Sigmoid colon (tissue), 7 donors: ENCODE measurements around the gene CDCP1. TPM values are rescaled to one million over a fixed set of nuclear protein-coding genes. Genes with fewer than 3 reads are reported as not detected.
A peak's percentile ranks its signal among the peaks of the same experiment; 100 is the strongest.

Experiments
- DNase-seq: peaks from one replicate; pipeline ENCODE4 v3.0.0-alpha.2; 2019
- H3K27ac ChIP-seq, 4 donors: fragments of 200-600 bp; sonication (generic); one replicate each; pipeline ENCODE4 v1.5.1; 2016 to 2019; ENCODE audit warnings: mild to moderate bottlenecking in 1 of 4
- H3K27me3 ChIP-seq, 3 donors: fragments of 200-600 bp; sonication (generic); one replicate each; pipeline ENCODE4 v1.5.1; 2019; ENCODE audit warnings: mild to moderate bottlenecking in 1 of 3
- H3K36me3 ChIP-seq, 4 donors: fragments of 200-600 bp; sonication (generic); one replicate each; pipeline ENCODE4 v1.5.1; 2016 to 2019
- H3K4me1 ChIP-seq, 4 donors: fragments of 200-600 bp; sonication (generic); one replicate each; pipeline ENCODE4 v1.5.1; 2017 to 2019
- H3K4me3 ChIP-seq, 4 donors: fragments of 200-600 bp; sonication (generic); one replicate each; pipeline ENCODE4 v1.5.1; 2017 to 2019; ENCODE audit warnings: mild to moderate bottlenecking in 2 of 4, moderate library complexity in 1 of 4
- H3K9me3 ChIP-seq, 4 donors: fragments of 200-600 bp in 3 of 4; sonication (generic) in 3 of 4; one replicate each; pipeline versions ENCODE4 v1.5.1 to v1.6.1; 2013 to 2019
- EP300 ChIP-seq, 4 donors: sonication (generic); formaldehyde crosslinking; IDR thresholded peaks; one replicate each; pipeline ENCODE4 v1.6.1; 2017; ENCODE audit warnings: antibody characterized with exemption in 4 of 4
- POLR2A ChIP-seq, 2 donors: fragments of 450-650 bp; IDR thresholded peaks; one replicate each; pipeline ENCODE4 v1.6.1; 2016; ENCODE audit warnings: antibody characterized with exemption in 2 of 2, mild to moderate bottlenecking in 2 of 2, moderate library complexity in 2 of 2
- POLR2AphosphoS5 ChIP-seq, 4 donors: sonication (generic); formaldehyde crosslinking; IDR thresholded peaks; one replicate each; pipeline ENCODE4 v1.6.1; 2017; ENCODE audit warnings: antibody characterized with exemption in 4 of 4
- WGBS, 2 donors: extraction: QIAGEN DNeasy Blood & Tissue Kit; methylation state at CpG; one replicate each; pipeline ENCODE4 v1.1.7; 2013; 5-methylcytosine and 5-hydroxymethylcytosine counted together
- intact Hi-C: fragments of 100-400 bp; cut with DNase I; formaldehyde crosslinking; loops from one replicate; pipeline ENCODE4 v1.15.1; 2023
- polyA plus RNA-seq, 3 donors: library from polyadenylated mRNA; stranded (reverse); fragments of 200-250 nt; gene quantifications; one replicate each; pipeline ENCODE4 v1.2.3, GENCODE V29; 2013
- total RNA-seq, 4 donors: library from RNA; depleted of rRNA; stranded (reverse); fragments of >200 nt; gene quantifications; one replicate each; pipeline ENCODE4 v1.1.0, GENCODE V29; 2016
- TF ChIP-seq, protein P1 (sequence below), 4 experiments: fragments of 450-650 bp in 3 of 4; fragments of 200-600 bp in 1 of 4; IDR thresholded peaks; one replicate each; pipeline ENCODE4 v1.5.1; 2016 to 2019; ENCODE audit warnings: antibody characterized with exemption in 4 of 4, mild to moderate bottlenecking in 3 of 4, moderate library complexity in 2 of 4
- donor health status: healthy with polysubstance abuse.
- donor health status: Bipolar disorder and iron deficiency.
- donor health status: healthy.

Gene CDCP1
- total and polyA plus RNA-seq, 7 donors = 0.71 to 35.2 (median 1.2) TPM

DNA sequence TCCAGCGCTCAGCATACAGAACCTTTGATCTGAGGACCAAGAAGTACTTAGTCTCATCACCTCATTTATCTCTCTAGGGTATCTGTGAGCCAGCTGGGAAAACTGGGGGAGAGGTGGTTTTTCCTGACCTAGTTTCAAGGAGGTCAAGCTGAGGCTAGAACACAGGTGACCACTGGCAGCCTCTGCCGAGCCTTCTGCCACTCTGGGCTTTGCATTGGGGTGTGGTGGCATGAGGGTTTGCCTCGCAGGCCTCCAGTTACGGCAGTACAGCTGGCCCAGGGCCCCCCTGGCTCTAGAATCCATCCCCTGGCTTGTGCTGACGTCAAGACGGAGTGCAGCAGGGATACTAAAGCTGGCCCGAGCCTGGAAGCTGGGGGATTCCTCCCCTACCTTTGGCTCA is 34.7 kb upstream of the CDCP1 start:
- Histone ChIP-seq H3K36me3 (no peaks in the 10 kb centered on the region), H3K9me3 (no peaks in the 10 kb centered on the region), H3K27ac (peak overlapping the region in 3 of 4 donors; percentile 32 to 74 (median 52)), H3K4me1 (peaks cover 0 to 55% (median 46%) of the 10 kb centered on the region in 4 donors), H3K4me3 (no peak overlapping the region), H3K27me3 (no peaks in the 10 kb centered on the region)
- TF ChIP-seq POLR2AphosphoS5 (IDR thresholded peaks at IDR 0.05) = no peak
- TF ChIP-seq, protein P1, sequence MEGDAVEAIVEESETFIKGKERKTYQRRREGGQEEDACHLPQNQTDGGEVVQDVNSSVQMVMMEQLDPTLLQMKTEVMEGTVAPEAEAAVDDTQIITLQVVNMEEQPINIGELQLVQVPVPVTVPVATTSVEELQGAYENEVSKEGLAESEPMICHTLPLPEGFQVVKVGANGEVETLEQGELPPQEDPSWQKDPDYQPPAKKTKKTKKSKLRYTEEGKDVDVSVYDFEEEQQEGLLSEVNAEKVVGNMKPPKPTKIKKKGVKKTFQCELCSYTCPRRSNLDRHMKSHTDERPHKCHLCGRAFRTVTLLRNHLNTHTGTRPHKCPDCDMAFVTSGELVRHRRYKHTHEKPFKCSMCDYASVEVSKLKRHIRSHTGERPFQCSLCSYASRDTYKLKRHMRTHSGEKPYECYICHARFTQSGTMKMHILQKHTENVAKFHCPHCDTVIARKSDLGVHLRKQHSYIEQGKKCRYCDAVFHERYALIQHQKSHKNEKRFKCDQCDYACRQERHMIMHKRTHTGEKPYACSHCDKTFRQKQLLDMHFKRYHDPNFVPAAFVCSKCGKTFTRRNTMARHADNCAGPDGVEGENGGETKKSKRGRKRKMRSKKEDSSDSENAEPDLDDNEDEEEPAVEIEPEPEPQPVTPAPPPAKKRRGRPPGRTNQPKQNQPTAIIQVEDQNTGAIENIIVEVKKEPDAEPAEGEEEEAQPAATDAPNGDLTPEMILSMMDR (IDR thresholded peaks at IDR 0.05) = no peak
- TF ChIP-seq EP300 (IDR thresholded peaks at IDR 0.05) = no peak
- TF ChIP-seq POLR2A (IDR thresholded peaks at IDR 0.05) = no peak
- DNase-seq = no peak
- intact Hi-C loops = no loop called here
- WGBS, 2 donors = 74 to 75% methylated on average over 7 of the region's 7 CpGs

DNA sequence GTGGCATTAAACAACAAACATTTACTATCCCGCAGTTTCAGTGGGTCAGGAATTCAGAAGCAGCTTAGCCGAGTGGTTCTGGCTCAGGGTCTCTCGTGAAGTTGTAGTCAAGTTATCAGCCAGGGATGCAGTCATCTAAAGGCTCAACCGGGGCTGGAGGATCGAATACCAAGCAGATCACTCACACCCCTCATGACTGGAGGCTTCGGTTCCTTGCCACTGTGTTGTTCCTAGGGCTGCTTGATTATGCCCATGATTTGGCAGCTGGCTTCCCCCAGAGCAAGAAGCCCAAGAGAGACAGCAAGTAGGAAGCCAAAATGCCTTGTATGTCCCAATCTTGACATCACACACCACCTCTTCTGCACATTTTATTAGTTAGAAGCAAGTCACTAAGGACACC is 33.9 kb upstream of the CDCP1 start:
- intact Hi-C loops = no loop called here
- H3K27ac ChIP-seq = peak overlapping the region in 2 of 4 donors; percentile 36 to 74
- peaks cover 0 to 55% (median 46%) of the 10 kb centered on the region in 4 donors for H3K4me1 ChIP-seq
- DNase-seq = no peak
- no peak overlapping the region for H3K4me3 ChIP-seq
- no peaks in the 10 kb centered on the region for H3K27me3 ChIP-seq
- no peak for TF ChIP-seq POLR2AphosphoS5 (IDR thresholded peaks at IDR 0.05)
- no peak for TF ChIP-seq POLR2A (IDR thresholded peaks at IDR 0.05)
- TF ChIP-seq EP300 (IDR thresholded peaks at IDR 0.05) = no peak
- TF ChIP-seq, protein P1 (IDR thresholded peaks at IDR 0.05) = no peak
- 79 to 95% methylated on average over 6 of the region's 6 CpGs for WGBS, 2 donors
- H3K36me3 ChIP-seq = no peaks in the 10 kb centered on the region
- H3K9me3 ChIP-seq = no peaks in the 10 kb centered on the region

DNA sequence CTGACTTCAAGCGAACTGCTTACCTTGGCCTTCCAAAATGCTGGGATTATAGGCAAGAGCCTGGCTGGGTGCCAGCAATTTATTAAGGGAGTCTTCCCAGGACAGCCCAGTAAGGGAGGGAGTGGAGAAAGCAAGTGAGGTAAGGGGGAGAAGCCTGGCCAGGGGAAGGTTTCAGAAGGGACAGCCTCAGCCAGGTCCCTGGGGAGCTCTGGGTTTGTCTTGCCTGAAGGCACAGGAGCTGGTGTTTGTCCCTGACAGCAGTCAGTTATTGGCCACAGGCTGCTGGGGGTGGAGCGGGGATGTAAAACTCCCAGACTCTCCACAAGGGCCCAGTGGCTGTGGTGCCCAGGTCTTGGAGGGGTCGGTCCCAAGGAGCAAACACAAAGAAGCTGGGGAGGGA is 33.0 kb upstream of the CDCP1 start:
- Histone ChIP-seq H3K9me3 (no peaks in the 10 kb centered on the region), H3K27me3 (no peaks in the 10 kb centered on the region), H3K4me1 (peaks cover 0 to 59% (median 49%) of the 10 kb centered on the region in 4 donors), H3K27ac (peak overlapping the region in 2 of 4 donors; percentile 65 to 72), H3K36me3 (no peaks in the 10 kb centered on the region), H3K4me3 (no peak overlapping the region)
- TF ChIP-seq EP300 (IDR thresholded peaks at IDR 0.05) = no peak
- TF ChIP-seq, protein P1 (IDR thresholded peaks at IDR 0.05) = no peak
- TF ChIP-seq POLR2AphosphoS5 (IDR thresholded peaks at IDR 0.05) = no peak
- WGBS, 2 donors = 90 to 91% methylated on average over 3 of the region's 3 CpGs
- DNase-seq = no peak
- intact Hi-C loops = no loop called here

DNA sequence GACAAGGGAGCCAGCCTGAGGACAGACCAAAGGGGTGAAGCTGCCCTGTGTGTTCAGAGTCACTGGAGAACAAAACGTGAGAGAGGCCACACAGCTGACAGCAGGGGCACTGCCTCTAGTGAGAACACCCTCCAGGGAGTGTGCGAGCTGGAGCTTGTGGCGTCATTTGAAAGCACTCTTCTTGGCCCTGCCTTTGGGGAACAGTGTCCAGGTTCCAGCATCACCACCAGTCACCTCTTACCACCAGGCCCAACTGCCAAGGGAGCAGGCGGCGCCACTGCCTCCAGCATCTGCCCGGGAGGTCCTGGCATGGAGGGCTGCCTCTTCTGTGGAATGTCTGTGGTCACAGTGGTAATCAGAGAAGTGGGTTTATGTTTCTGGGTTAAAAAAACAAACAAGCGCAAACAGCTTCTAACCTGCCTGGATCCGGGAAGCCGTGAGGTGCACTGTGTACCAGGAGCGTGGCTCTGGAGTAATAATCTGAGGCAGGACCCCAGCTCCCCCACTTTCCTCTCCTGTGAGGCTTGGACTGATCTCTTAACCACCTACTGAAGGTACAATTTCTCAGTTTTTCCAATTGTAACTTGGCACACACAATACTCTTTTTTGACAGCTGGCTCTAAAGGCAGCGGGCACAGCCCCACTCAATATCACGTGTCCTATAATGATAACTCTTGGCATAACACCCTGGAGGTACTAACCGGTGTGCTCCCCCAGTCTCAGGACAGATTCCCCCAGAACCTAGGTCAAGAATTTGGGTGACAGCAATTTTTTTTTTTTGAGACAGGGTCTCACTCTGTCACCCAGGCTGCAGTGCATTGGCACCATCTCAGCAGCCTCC is 32.2 kb upstream of the CDCP1 start:
- Histone ChIP-seq H3K27ac (peak overlapping the region; percentile 52 to 72 (median 59)), H3K4me3 (no peak overlapping the region), H3K4me1 (peaks cover 0 to 55% (median 49%) of the 10 kb centered on the region in 4 donors), H3K9me3 (no peaks in the 10 kb centered on the region), H3K36me3 (no peaks in the 10 kb centered on the region), H3K27me3 (no peaks in the 10 kb centered on the region)
- DNase-seq = no peak
- TF ChIP-seq EP300 (IDR thresholded peaks at IDR 0.05) (no peak), POLR2AphosphoS5 (IDR thresholded peaks at IDR 0.05) (peak in 3 of 4 donors; percentile 6 to 12 (median 11))
- TF ChIP-seq, protein P1 (IDR thresholded peaks at IDR 0.05) = no peak
- intact Hi-C loops = no loop called here
- 35 to 86% methylated on average over 13 of the region's 13 CpGs for WGBS, 2 donors
